LHCN-M2 (cell line): Measurements from ENCODE around the gene LTBP3. TPM values are rescaled to one million over a fixed set of nuclear protein-coding genes. Genes with fewer than 3 reads are reported as not detected.

Experiments used
- DNase-seq: peaks from one replicate; pipeline ENCODE4 v3.0.0-alpha.2; 2012; ENCODE audit warnings: low read depth
- polyA plus RNA-seq: library from polyadenylated mRNA; unstranded; fragments of >200 nt; gene quantifications from one replicate; pipeline ENCODE4 v1.2.1, GENCODE V29; 2012; ENCODE audit warnings: missing spikeins
- total RNA-seq: library from RNA; depleted of rRNA; stranded (reverse); fragments of >200 nt; gene quantifications from 2 replicates; pipeline ENCODE4 v1.2.3, GENCODE V29; 2014; rRNA removed

The LTBP3 gene
- 17.1 and 27.3 TPM in 2 replicates for total RNA-seq
- 13.1 TPM for polyA plus RNA-seq

DNA sequence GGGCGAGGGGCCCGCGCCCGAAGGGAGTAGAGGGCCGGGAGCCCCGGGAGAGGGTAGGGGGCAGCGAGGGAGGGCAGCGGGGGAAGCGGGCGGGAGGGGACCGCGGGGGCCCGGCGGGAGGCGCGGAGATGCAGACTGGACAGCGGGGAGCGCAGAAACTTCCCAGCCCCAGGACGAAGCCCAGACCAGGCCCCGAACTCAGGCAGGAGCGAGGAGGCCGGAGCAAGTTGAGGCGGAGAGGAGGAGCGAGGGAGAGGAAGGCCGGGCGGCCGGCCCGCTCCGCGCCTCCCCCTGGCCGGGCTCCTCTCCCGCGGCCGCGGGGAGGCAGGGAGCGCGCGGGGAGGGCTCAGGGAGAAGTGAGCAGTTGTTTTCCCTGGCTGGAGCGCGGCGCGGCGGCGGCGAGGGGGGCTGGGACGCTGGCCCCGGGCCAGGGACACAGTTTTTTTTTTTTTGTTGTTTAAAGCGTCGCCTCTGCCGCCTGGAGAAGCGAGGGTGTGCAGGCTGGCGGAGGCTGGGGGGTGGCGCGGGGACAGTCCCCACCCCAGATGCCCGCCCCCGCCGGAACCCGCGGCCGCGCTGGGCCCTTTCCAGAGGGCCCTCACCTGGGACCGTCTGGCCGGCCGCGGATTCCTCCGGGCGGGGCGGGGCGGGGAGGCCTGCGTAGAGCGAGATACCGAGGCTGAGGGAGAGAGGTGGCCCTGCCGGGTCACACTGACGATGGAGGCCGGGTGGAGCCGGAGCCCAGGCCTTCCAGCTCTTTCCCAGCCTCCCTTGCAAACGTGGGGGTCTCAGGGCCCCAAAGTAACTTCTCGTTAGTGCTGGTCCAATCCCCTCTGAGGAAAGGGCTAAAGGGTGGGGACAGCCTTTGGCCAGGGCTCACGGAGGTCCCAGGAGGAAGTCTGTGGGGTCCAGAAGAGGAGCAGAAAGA lies at the start of gene LTBP3:
Gene LTBP3 (minus strand): TSS at position 358 of the 928 bp plus-strand sequence. CDS start 400 bp downstream, outside the sequence.
- DNase-seq = peak; percentile 81

DNA sequence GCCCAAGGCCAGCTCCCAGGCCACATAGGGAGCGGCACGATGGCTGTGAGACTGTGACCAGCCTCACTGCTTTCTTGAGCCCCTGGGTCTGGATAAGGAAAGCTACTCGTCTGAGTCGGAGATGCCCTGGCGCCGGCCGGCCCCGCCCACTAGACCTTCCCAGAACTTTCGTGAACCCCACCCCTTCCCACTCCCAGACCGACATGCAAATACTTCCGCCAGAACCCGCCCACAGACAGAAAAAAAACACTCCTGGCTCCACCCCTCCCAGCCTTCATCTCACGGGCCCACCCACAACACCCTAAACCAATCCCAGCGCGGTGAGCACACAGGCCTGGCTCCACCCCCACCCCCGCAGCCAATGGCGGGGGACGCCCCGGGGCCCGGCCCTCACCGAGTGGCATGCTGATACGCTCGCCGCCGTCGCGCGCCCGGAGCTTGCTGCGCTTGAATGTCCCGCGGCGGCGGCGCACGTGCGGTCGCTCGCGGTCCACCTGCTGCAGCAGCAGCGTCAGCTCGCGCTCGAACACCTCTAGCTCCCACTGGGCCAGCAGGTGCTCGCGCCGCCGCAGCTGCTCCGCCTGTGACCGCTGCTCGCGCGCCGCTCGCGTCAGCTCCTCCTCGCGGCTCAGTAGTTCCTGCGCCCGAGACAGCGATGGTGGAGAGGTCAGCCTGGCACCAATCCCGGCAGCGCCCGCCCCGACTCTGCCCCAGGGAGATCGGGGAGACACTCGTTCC lies 48.9 kb upstream of the LTBP3 start:
- peak; percentile 37 for DNase-seq

DNA sequence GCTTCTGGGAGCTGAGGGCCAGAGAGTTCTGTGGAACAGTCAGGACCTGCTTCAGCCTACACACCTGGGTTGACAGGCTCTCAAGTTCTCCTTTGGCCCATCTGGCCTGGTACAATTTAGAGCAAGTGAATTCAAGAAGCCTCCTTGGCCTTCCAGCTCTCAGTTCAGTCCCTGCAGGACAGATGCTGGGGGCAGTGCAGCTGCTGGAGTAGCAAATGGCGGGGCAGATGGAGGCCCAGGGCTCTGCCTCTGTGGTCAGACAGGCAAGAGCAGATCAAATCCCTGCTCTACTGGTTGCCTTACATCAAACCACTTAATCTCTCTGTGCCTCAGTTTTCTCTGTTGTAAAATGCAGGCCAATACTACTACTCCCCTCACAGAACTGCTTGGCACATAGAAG lies 46.1 kb upstream of the LTBP3 start:
- no peak for DNase-seq

DNA sequence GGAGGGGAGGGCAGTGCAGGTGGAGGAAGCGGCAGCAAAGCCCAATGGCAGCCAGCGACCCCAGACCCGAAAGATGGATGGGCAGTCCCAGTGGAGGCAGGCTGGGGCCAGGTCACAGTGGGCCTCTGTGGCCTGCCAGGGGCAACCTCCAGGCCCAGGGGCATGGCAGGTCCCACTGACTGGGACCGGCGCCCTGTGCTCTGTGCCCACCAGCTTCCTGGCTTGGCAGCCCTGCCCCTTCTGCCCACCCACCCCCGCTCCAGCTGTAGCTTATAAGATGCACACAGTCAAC lies 41.7 kb upstream of the LTBP3 start:
- no peak for DNase-seq

DNA sequence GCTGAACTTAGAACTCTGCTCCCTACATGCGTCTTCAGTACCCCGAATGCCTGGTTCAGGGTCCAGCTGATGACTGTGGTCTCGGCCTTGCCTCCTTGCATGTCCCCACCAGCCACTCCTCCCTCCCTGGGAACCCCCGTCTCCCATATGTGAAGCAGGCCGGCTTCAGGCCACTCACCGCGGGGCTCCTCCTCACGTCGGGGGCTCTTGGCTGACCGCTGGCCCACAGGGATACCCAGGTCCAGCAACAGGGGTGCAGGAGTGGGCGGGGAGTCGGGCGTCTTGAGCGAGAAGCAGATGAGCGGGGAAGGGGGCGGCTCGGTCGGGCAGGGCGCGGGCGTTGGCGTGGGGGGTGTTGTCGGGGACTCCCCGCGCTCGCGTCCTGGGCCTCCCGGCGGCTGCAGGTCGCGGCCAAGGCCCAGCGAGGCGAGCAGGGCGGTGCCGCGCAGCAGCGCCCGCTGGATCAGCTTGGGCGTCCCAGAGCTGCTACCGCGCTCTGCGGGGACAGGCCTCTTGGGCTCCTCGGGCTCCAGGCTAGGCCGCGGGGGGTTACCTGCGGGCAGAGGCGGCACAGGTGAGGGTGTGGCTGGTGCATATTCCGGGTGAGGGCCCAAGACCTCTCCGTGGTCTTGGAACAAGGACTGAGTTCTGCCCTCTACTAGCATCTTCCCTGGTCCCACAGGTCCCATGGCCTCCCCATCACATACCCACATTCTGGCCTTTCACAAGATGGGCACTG lies 41.2 kb upstream of the LTBP3 start:
- no peak for DNase-seq

DNA sequence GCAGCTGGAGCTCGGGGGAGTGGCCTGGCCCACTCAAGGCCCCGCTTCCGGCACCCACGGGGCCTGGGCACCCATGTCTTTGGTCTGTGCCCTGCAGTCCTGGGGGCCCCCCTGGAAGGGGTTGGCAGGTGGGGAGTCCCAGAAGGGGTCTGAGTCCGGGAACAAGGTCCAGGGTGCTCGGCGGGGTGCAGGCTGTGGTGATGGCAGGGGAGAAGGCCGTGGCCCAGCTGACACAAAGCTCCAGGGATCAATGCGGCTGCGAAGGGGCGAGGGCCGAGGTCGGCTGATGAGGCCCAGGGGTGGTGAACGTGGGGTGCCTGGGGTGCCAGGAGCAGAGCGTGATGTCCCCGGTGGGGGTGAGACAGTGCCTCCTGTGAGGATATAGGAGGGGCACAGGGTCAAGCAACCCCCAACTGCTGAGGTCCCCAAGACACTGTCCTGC lies 40.1 kb upstream of the LTBP3 start:
- no peak for DNase-seq

DNA sequence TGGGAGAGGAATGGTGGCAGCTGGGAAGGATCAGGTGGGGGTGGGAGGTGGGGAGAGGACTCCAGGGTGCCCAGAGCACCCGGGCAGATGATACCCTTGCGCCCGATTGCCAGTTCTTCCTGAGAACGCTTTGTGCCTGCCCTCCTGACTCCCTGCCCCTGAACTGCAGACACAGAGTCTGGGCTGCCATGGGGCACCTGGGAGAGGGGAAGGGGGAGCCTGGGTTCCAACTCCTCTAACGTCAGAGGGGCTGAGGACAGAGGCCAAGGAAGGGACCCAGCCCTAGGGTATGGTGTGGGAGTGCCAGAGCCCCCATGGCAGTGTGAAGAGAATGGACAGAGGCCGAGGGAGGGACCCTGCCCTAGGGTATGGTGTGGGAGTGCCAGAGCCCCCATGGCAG lies 38.4 kb upstream of the LTBP3 start:
- DNase-seq = no peak

DNA sequence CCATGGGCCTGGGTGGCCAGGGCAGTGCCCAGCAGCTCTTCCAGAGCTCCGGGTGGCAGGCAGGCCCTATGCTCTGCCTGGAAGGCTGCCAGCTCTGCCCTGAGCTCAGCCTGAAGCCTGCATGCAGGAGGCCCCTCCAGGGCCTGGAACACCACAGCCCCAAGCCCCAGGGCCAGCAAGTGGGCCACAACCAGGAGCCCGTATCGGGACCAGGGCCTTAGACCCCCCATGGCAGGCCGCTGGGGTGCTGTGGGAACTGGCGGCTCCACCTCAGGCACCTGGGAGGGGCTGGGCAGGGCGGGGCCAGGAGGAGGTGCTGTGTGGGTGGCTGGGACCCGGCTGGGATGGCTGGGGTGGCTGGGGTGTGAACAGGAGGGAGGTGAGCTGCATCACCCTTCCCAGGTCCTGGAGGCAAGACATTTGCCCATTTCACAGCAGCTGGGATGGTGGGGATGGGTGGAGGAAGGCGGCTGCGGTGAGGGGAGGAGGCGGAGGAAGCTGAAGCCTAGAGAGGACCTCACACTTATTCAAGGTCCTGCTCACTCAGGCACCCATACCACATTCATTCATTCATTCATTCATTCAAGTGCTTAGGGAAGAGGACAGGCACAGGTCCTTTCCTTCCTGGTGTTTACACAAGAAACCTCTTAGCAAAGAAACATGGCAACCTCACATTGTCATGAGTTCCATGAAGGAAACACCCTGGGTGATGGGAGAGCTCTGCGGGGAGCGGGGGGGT lies 37.6 kb upstream of the LTBP3 start, which contains the start of gene KCNK7:
Gene KCNK7 (minus strand): TSS at position 258 of the 739 bp plus-strand sequence. CDS start 28 bp downstream, at position 230.
- DNase-seq = no peak

DNA sequence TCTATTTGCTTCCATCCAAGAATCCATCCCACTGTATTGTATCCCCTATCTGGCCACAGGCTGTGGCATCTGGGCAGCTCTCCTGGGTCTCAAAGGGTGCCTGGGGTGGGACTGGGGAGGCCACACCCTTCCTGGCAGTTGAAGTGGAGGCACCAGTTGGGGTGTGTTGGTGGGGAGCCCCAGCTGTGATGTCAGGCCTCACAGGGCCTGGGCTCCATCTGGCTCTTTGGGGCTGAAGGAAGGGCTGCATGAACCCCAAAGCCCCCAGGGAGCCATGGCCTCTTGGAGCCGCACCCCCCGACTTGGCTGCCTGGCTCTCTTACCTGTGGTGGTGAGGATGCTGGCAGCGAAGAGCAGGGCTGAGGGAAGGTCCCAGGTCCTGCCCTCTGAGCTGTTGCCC lies 37.0 kb upstream of the LTBP3 start:
- DNase-seq = no peak

DNA sequence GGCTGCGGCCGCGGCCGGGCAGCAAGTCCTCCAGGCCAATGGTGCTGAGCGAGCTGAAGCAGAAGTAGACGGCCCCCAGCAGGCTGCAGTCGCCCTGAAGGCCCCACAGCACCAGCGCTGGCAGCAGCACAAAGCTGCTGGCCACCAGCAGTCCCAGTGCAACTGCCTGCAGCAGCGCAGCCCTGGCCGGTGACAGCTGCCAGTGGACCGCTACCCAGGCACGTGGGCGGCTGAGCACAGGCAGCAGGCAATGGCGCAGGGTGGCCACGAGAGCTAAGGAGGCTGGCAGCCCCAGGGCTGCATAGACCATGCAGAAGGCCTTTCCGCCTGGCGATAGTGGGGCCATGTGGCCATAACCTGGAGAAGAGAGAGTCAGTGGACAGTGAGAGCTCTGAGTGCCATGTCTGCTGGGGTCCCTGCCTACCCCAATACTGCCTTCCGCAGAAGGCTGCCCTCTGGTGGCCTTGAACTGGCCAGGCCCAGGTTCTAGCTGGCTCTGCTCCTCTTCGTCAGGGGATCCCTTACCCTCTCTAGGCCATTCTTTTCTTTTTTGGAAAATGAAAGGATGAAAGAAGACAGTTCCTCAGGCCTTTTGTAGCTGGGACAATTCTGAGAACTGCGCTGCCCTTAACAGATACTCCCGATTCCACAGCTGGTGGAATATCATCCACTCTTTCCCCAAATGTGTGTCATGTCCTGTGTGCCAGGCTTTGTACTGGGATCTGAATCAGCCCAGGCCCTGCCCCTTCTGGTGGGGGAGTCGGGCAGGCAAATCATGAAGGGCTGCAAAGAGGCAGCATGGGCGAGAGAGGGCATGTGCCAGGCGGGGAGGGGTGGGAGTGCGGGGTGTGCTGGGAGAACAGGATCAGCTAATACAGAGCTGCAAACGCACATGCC lies 35.6 kb upstream of the LTBP3 start:
- no peak for DNase-seq

DNA sequence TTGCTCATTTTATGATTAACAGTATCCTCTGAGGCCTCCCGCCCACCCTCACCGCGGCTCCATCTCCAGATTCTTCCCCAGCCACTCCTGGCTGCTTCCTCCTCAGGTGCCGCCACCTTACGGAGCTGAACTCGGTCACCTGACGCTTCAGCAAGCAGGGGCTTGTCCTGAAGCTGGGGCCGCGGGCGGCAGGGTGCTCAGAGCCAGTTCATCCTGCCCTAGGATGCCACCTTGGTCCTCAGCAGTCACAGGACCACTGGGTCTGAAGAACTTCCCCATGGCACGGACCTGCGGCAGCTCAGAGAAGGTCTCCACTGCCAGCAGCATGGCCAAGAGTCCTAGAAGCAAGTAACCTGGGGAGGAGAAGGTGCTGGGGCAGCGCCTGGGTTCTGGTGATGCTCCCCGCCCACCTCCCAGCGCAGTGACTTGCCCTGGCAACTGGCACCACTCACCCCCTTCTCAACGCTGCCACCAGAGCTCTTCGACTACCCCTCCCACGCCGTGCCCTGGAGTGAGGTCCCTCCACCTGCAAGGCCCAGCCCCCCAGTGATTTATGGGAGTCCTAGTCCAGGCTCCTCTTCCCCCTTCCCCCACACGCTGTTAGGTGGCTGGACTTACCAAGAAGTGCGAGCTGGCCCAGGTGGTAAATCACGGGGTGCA lies 34.8 kb upstream of the LTBP3 start:
- DNase-seq = no peak

DNA sequence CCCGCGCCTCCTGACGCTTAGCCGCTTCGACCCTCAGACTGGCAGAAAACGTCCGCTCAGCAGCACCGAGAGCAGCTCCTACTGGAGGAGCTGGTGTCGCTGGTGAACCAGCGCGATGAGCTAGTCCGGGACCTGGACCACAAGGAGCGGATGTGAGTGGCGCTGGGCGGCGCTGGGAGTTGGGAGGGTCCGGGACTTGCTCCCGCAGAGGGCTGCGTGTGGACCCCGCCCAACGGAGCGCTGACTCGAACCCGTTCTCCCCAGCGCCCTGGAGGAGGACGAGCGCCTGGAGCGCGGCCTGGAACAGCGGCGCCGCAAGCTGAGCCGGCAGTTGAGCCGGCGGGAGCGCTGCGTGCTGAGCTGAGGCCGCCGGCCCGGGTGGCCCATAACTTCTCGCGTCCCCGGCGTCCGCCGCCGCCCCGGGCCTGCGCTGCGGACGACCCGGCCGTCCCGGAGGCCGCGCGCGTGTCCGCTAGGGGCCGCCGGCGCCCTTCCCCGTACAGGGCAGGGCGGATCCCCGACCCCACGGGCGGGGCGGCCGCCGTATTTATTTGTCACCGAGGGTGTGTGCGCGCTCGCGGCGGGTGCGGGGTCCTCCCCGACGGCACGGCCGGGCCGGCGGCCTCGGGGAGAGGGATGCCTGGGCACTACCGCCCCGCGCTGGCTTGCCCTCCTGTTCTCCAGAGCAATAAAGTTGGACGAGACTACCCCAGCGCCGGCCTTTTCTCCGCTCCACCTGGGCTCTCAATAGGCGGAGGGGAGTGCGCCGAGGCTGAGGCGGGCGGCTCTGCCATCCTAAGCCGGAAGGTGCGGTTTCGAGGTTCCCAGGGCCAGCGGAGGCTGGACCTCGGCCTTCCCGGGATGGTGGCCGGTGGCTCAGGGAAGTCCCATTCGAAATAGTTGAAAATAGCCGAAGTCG lies 34.0 kb upstream of the LTBP3 start:
- DNase-seq = no peak

DNA sequence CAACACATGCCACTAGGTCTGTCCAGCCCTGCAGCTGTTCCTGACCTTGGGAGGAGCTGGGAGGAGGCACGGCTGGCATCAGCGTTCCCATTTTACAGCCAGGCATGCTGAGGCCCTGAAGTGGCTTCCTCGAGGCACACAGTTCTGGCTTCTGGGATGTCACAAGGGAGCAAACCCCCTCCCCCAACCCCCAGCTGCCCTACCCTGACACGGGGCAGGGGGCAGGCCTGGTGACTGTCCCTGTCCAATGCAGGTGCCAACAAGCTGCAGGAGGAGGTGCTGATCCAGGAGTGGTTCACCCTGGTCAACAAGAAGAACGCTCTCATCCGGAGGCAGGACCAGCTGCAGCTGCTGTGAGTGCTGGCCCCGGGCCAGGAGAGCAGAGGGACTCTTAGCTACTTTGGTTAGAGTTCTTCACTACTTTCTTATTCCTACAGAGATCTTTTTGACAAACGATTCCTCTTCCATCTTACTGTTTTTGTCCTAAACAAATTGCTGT lies 32.1 kb upstream of the LTBP3 start:
- peak; percentile 87 for DNase-seq

DNA sequence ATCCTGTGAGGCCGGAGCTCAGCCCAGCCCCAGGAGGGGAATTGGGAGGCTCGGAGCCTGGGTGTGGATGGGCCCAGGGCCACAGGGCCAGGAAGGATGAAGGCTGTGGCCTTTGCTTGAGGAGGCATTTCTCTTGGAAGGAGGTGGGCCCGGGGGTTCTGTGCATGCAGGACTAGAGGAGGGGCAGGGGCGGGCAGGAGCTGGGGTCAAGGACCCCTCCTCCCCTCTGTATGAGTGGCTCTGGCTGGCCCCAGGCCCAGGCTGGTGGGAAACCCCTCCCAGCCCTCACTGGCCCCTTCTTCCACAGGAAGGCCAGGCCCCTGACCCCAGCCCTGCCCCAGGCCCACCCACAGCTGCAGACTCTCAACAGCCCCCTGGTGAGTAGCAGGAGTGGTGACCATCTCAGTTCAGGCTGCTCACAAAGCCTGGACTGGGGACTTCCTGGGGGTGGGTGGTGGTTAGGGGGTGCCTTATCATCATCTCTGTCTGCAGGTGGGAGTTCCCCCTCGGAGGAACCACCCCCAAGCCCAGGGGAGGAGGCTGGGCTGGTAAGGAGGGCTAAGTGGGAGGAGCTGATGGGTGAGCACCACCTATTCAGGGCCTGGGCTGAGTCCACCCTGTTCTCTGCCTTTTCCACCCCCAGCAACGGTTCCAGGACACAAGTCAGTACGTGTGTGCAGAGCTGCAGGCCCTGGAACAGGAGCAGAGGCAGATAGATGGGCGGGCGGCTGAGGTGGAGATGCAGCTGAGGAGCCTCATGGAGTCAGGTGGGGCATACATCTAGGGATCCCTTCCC lies 31.5 kb upstream of the LTBP3 start:
- DNase-seq = no peak

DNA sequence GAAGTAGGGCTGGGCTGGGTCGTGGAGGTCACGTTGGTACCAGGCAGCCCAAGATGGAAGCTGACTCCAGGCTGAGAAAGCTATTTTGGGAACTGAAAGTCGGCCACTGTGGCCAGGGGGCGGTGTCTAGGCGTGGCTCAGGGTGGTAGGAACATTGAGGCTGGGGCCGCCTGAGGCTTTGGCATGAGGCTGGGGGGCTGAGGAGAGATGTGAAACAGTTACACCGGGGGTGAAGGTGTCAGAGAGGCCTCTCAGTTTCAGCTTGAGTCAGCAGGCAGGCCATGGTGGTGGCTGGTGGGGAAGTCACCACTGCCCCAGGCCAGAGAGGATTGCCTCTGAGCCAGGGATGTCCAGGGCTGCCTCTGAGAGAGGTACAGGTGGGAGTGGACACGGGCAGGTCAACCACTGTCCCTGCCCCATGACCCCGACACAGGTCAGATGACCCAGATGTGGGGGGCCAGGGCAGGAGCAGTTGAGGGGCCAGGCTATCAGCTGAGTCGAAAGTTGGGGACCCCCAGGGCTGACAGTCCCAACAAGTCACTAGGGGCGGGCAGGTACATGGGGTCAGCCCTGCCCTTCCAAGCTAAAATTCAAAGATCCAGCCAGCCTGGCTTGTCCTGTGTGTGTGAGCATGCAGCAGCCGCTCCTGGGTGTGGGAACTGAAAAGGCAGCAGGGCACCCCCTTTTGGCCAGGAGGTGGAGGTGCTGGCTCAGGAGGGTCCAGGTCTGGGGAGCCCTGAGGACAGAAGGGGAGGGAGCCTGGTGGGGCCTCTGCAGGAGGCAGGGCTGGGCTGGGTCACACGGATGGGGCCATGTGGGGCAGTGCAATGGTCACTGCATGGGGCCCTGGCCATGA lies 30.3 kb upstream of the LTBP3 start:
- DNase-seq = no peak

DNA sequence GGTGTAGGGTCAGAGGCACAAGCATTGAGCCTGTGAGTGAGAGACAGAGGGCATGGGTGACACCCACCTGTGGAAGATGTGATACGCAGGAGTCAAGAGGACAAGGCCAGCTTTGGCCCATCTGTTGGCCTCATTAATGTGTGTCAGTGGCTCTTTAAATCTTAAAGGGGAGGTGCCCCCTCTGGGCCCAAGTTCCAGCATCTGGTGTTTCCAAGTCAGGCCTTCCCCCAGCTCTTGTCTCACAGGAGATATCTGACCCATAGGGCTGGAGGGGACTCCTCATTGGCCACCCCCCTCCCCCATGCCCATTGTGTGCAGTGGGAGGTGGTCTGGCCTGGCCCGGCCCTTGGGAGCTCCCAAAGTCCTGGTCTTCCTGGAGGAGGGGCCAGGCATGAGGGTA lies 28.5 kb upstream of the LTBP3 start:
- no peak for DNase-seq

DNA sequence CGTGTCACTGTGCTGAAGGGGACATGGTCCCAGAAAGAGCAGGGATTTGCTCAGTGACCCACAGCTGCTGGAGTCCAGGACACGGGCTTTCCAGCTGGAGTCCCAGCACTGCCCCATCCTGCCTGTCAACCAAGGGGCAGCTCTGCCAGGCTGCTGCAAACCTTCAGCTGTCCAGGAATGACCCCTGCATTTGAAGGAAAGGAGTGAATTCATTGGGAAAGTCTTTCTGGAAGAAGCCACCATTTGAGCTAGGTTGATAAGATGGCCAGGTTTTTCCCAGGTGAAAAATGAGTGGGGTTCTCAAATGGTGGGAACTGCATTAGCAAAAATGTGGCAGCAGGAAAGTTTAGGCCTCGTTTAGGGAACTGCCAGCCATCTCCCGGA lies 28.1 kb upstream of the LTBP3 start:
- no peak for DNase-seq
